GM21367 (cell line): Measurements from ENCODE around the gene RIOK2.
"Not testable (repeated sequence)": the region's sequence is repeated elsewhere in the genome, so short reads cannot be mapped to it uniquely, and the experiment has no call there.

Source experiments
- ATAC-seq: cut with Tn5 transposase; IDR thresholded peaks from one replicate; pipeline ENCODE4 v1.9.1; 2021; ENCODE audit not compliant: unreplicated experiment

Gene RIOK2

GRCh38 chr5:97171703-97172102 is 11.3 kb downstream of the RIOK2 start:
- no peak for ATAC-seq

- peak; percentile 65 for ATAC-seq
Observed at GRCh38 chr5:97167435-97167834, 15.6 kb downstream of the RIOK2 start.

GRCh38 chr5:97165726-97166125 is 17.3 kb downstream of the RIOK2 start:
- ATAC-seq, result no peak

DNA sequence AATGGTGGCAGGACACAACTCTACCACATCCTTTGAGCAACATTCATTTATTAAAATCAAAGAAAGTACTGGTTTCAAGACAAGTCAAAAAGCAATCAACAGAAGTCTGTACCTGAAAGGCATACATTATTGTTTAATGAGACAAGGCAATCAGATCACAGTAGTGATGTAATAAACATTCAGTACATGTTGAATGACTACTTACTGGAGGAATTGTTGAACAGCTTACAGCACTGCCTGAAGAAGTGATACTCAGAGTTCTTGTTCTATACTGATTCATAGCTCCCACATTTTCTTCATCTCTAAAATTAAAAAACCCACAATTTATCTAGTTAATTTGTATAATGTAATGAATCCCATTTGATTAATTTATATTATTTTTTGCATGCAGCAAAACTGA is 18.2 kb downstream of the RIOK2 start:
- no peak for ATAC-seq

GRCh38 chr5:97163790-97164285 is 19.2 kb downstream of the RIOK2 start:
- ATAC-seq, result no peak

DNA sequence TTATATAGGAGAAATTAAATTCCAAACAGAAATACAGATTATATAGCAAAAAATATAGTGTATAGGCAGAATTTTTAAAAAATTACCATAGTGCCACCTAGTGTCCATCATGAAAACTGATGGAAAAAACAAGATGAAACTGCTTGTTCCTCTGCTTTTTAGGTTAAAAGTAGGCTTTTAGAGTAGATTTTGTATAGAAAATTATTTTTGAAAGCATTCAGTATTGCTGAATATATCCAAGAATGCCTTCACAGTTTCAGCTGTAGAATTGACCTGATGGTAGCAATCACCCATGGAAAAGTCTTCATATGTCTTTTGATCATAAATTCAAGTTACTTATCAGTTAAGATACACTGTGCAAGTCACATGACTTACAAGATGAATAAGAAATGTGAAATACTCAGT is 19.7 kb downstream of the RIOK2 start:
- no peak for ATAC-seq

DNA sequence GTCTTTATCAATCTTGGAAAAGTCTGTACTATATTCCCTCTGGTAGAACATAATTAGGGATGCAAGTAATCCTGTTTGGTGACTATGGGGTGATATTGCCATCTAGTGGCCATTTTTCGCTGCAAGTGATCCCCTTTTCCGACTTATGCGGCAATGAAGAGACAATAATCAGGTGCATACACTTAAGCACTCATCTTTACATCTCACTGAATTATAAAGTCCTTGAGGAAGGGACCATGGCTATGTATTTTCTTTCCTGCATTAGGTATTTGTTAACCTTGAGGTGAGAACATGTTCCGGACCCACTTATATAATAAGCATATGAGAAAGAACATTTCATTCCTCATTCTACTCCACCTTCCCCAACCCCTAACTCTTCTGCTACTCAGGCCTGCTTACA is 21.0 kb downstream of the RIOK2 start:
- ATAC-seq, result peak; percentile 49

DNA sequence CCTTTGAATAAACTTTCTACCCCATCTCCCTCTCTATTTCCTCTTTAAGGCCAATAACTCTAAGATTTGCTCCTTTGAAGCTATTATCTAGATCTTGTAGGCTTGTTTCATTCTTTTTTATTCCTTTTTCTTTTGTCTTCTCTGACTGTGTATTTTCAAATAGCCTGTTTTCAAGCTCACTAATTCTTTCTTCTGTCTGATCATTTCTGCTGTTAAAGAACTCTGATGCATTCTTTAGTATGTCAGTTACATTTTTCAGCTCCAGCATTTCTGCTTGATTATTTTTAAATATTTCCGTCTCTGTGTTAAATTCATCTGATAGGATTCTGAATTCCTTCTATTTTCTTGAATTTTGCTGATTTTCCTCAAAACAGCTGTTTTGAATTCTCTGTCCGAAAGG is 25.4 kb downstream of the RIOK2 start:
- ATAC-seq, result no peak

GRCh38 chr5:97151370-97151769 is 31.7 kb downstream of the RIOK2 start:
- no peak for ATAC-seq

DNA sequence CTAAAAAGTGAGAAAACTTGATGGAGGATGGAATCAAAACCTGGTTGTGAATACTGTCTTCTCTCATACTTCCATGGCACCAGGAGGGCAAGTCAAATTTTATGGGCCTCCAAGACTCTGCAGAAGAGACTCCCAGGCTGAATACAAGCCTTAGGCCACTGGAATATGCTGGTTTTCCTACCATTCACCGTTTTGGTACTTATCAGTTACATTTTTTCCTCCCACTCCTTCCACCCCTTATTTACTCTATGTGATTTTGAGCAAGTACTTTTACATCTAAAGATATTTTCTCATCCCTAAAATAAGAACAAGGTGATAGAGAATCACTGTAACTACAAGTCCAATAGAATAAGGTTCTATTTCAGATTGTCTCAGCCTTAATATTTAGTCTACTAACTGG is 32.6 kb downstream of the RIOK2 start:
- no peak for ATAC-seq

GRCh38 chr5:97149709-97150108 is 33.3 kb downstream of the RIOK2 start:
- no peak for ATAC-seq

GRCh38 chr5:97148288-97148687 is 34.8 kb downstream of the RIOK2 start:
- ATAC-seq, result no peak

DNA sequence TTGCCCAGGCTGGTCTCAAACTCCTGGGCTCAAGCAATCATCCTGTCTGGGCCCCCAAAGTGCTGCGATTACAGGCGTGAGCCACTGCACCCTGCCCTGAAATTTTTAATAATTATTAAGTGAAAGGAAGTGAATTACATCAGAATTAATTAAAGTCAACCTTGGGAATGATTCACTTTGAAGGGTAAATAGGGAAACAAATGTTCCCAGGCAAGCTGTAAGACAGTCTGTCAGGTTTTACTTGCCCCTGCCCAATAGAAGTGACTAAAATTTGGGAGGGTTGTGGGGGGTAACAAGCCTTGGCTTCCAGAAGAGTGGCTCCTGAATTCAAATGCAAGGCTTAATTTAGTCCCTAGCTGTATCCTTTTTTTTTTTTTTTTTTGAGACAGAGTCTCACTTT is 39.3 kb downstream of the RIOK2 start:
- no peak for ATAC-seq

- ATAC-seq, result peak; percentile 89
Observed at GRCh38 chr5:97142521-97143254, 40.4 kb downstream of the RIOK2 start, which contains the start of gene LIX1. Gene LIX1 (minus strand): TSS chr5:97142611. CDS start chr5:97142576, 35 bp downstream.

DNA sequence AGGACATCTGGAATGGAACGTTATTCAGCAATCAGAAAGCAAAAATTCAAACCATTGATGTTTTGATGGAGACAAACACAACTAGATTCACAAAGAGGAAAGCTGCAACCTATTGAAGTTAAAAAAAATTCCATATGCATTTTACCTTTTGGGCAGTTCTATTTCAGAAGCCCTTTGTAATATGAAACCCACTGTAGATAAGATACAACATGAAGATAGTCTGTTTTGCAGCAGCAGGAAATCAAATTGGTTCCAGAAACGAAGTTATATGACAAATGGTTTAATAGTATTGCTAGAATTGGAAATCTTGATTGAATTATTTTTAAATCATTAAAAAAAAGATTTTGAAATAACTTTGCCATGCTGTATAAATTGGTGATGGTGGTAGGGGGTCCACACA is 41.5 kb downstream of the RIOK2 start:
- ATAC-seq, result no peak

DNA sequence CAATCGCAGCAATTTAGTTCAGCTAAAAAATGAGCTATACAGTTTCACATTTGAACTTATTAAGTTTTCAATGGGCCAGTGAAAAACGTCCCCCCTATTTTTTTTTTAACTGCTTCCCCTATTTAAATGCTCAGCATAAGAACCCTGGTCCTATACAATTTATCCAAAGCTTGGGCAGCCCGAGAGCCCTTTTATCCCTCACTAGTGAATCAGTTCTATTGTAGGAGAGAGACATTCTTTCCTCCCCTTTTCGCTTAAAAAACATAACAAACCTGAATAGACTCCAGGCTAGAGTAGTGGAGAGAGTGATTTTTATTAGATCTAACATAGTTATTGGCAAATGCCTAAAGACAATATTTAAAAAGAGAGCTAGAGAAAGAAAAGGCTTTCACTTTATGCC is 42.0 kb downstream of the RIOK2 start:
- no peak for ATAC-seq

DNA sequence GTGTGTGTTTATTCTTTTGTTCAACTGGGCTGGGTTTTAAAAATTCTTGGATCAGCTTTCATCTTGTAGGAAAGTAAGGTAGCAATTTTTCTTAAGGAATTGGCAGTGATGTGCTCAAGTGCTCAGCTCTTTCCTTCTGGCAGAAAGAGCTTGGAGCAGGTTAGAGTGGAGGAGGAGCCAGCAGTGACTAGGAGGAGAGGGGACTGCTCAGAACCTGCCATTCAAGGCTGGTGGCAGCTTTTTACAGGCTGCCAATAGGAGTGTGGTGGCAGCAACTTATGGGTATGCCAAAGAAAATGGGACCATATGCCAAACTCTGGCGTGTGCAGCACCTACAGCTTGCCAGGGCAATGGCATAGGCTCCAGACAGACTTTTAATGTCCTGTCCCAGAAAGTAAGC is 42.8 kb downstream of the RIOK2 start:
- ATAC-seq, result not testable (repeated sequence)

DNA sequence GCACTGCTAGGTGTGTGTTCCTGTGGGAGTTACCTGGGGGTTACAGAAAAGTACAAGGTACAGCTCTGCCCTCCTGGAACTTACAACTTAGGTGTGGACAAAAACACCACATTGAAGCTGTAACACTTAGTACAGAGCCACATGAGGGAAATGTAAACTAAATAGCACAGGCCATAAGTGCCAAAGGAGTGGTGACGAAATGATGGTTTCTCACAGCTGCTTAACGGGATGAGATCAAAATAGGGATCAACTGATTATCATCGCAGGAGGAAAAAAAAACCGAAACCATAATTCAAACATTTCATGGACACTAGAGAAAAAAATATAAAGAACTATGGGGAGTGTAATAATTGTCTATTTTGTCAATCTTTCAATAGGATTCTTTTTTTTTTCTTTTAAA is 46.6 kb downstream of the RIOK2 start:
- no peak for ATAC-seq

- ATAC-seq, result no peak
Observed at GRCh38 chr5:97135868-97136267, 47.2 kb downstream of the RIOK2 start.

DNA sequence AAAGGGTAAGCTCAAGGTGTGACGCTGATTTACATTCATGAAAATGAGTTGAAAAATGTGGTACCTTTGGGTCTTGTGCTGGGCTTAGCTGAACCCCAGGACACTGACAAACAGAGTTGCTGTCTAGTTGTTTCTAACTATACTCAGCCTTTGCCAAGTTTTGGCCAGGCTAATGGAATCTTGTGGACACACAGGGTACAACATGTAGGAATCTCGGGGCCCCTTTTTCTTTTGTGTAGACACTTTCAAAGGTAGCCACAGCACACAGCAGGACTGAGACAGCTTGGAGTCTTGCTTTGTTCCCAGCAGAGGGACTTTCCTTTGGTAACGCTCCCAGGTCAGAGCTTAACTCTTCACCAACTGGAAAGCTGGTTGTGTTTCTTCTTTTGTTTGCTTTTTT is 48.4 kb downstream of the RIOK2 start:
- ATAC-seq, result no peak

GRCh38 chr5:97133101-97133500 is 49.9 kb downstream of the RIOK2 start:
- ATAC-seq, result no peak

- no peak for ATAC-seq
Observed at GRCh38 chr5:97131921-97132320, 51.1 kb downstream of the RIOK2 start.

DNA sequence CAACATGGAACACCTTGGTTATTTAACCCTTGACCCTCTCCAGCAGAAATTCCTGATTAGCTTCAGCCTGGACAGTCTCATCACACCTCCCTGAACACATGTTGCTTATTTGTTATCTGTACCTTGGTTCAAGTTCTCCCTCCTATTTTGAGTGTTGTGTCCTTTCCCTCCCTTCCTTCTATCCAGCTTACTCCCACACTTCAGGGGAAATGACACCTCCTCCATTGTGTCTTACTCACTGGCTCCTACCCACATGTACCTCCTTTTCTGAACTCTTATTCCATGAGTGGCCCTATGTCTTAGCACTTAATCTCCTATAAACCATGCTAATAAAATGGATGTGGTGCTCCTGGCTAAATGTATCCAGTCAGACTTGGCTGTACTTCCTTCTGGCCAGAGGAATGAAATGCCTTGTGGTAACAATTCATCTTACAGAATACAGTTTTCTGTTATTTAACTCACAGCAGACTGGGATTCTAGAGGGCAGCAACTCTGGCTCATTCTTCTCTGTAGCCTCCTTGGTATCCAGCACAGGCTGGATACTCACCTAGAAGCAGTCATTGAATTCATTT is 51.8 kb downstream of the RIOK2 start:
- ATAC-seq, result no peak
